HG02763 (cell line): Measurements from ENCODE around the gene AKR1C3.
"Not testable (repeated sequence)": the region's sequence is repeated elsewhere in the genome, so short reads cannot be mapped to it uniquely, and the experiment has no call there.

ENCODE experiments used
- ATAC-seq: cut with Tn5 transposase; IDR thresholded peaks from one replicate; pipeline ENCODE4 v1.9.1; 2021; ENCODE audit warnings: mild to moderate bottlenecking, moderate library complexity; ENCODE audit not compliant: unreplicated experiment

AKR1C3 gene

DNA sequence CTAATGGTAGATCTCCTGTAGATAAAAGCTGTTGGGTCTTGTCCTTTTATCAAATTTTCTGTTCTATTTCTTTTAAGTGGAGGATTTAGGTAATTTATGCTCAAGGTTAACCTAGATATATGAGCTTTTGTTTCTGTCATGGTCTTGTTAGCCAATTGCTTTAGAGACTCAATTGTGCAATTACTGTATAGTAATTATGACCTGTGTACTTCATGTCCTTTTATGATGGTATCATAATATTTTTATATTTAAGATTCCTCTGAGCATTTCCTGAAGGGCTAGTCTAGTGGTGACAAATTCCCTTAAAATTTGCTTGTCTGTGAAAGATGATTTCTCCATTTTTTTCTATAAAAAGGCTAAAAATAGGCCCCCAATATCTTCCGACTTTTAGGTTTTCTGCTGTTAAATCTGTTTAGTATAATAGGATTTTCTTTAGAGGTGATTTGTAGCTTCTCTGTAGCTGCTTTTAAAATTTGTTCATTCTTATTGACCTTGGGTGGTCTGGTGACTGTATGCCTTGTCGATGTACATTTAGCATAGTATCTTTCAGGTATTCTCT lies 5.4 kb upstream of the AKR1C3 start:
- ATAC-seq, result no peak

DNA sequence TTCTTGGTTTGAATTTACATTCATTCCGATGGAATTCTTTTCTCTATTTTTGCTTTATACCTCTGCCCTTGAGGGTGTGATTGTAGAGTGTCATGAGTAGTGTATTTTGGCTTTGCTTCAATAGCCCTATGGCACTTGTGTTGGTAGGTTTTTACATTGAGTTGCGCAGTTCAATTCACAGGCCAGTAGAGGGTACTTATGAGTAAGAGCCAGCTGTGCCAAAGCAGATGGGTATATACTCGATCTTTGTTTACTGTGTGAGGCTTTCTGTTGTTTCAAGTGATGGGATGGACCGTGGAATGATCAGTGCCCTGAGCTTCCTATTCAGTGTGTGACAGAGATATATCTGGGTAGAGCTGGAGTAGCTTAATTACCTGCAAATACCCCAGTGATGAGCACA lies 4.3 kb upstream of the AKR1C3 start:
- no peak for ATAC-seq

DNA sequence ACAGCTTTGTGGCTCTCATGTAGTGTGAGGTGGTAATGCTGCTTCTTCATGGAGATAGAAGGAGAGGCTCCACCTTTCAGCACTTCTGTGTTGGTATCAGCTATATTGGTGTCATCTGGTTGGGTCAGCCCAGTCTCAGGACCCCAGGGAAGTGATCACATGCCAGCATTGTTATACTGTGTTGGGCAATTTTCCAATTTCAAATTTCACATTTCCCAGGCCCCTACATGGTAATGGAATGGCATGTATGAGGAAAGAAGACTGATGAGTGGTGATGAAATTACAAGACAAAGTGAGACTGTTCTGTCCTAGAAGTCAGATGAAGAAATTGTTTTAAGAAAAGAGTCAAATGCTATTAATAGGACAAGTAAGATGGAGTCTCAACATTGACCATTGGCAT lies 3.7 kb upstream of the AKR1C3 start:
- ATAC-seq, result no peak

DNA sequence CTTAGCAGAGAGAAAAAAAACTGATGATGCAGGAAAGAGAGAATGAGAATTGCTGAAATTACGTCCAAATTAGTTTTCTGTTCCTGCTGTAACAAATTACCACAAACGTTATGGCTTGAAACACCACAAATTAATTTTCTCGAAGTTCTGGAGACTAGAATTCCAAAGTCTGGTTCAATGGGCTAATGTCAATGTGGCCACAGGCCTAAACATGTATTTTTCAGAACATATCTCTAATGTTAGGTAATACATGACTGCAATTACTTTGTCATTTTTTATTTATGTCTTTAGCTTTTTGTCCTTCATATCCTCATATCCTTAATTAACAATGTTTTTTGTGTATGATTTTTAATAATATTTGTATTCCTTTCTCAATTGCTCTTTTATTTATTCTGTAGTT lies 3.0 kb upstream of the AKR1C3 start:
- no peak for ATAC-seq

DNA sequence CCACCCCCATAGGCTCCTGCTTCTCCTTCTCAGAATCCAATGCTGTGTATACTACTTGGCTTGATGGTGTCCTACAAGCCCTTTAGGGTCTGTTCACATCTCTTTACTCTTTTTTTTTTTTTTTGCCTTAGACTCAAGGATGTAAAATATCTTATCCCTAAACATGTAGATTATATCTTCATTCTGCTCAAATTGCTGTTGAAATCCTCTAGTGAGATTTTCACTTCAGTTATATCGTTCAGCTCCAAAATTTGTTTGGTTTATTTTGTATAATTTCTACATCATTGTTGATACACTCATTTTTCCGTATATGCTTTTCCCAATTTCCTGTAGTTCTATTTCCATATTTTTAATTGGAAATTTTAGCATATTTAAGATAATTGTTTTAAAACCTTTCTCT lies 1.8 kb upstream of the AKR1C3 start:
- ATAC-seq, result no peak

DNA sequence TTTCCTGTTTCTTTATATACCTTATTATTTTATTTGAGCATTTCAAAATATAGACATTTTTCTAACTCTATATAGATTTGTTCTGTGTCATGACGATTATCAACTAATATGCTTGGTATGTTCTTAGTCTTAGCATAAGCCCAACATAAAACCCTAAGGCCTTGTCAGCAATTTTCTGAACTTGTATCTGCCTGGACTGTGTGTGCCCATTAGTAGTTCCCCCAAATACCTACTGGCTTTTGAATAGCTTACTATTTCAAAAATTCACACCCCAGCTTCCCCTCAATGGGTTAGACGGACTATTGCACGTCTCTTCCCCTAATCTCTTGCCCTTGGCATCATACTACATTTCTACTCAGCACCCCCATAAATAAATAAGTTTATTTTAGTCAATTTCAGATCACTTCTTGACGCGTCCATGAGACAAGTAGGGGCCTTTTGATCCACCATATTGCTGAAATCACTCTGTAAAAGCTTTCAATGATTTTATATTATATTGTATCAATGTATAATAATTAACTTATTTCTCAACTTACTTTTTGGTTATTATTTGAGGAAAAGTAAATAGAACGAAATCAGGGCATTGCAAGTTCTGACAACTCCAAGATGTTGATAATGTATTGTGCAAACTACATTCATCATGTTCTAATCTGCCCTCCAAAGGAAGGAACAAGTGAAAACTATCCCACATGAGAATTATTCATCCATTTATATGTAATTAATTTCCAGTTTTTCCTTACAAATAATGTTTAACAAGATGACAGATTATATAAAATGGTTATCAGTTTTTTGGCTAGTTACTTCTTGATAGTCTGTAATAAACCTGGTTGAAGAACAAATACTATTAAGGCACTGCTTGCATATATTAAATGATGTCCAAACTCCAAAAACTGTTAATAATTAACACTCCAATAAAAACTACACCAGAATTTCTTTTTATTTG lies 1.1 kb upstream of the AKR1C3 start:
- ATAC-seq, result no peak

DNA sequence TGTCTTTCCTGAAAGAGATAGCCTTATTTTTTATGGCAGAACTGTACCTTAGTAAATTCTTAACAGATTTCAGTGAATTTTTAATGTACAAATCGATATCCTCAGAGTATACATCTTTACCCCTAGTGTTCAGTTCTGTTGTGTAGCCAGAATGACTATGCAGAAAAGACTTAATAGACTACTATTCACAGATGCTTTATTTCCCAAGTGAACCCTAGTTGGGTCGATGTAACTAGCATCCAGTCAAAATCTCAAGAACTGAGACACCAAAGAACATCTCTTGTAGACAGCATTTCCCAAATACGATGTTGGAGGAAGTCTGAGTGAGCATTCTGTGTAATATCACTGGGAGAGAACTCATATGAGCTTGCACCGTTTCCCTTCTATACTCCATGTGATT lies 1.5 kb downstream of the AKR1C3 start:
- ATAC-seq, result no peak

DNA sequence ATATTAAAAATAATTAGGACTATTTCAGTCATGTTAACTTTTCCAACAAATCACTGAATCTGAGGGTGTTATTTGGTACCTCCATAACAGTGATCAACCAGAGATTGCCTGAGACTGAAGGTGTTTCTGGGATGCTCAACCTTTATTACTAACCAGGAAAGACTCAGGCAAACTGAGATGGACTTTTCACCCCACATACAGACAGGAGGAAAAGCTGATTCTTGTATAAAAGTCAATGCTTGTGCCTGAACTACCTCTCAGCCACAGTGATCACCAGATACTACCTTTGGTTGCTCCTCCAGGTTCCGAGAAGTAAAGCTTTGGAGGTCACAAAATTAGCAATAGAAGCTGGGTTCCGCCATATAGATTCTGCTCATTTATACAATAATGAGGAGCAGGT lies 1.9 kb downstream of the AKR1C3 start:
- no peak for ATAC-seq

DNA sequence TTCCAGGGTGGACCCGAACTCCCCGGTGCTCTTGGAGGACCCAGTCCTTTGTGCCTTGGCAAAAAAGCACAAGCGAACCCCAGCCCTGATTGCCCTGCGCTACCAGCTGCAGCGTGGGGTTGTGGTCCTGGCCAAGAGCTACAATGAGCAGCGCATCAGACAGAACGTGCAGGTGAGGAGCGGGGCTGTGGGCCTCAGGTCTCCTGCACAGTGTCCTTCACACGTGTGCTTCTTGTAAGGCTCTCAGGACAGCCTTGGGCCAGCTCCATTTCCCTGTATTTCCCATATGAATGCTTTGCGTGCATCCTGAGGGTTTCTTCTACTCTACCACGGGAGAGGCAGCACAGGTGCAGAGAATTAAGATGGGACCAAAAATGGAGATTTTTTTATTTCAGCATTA lies 8.3 kb downstream of the AKR1C3 start:
- ATAC-seq, result not testable (repeated sequence)

DNA sequence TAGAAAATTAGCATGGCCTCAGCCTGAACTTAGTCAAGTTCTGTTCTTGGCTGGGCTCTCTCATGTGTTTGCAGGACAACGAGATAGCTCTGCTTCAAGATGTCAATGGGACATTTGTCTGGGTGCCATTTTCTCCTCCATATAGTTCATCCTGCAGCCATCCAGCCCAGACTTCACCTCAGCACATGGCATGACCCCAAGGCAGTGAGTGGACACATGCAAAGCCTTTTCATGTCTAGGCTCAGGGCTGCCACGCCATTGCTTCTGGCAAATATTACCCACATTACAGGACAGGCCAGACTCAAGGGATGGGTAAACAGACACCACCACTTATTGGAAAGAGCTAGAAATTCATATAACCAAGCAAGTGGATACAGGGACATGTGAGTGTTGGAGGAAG lies 9.3 kb downstream of the AKR1C3 start:
- ATAC-seq, result no peak

DNA sequence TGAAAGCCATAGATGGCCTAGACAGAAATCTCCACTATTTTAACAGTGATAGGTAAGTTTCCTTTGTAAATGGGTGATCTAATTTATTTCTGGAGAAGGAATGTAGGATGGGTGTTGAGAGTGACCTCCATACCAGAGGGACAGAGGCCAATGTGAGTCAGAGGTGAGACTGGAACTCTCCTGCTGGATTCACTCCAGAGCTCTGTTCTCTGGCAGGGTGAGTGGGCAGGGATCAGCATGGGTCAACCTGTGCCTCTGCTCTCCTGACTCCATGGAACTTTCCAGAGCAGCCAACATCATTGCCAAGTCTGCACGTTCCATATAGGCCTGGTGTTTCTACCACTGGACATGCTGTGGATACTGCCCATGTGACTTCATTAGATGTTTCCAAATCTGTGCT lies 11.4 kb downstream of the AKR1C3 start:
- ATAC-seq, result no peak

DNA sequence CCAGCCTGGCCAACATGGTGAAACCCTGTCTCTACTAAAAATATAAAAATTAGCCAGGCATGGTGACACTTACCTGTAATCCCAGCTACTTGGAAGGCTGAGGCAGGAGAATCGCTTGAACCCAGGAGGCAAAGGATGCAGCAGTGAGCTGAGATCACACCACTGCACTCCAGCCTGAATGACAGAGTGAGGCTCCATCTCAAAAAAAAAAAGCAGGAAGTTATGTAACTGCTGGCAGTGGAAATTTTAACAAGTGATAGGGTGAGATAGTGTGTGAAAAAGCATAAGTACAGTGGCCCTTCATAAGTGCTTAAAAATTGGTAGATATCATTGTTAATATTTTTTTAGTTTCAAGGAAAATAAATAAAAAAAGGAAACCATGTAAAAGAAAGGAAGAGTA lies 12.3 kb downstream of the AKR1C3 start:
- no peak for ATAC-seq

DNA sequence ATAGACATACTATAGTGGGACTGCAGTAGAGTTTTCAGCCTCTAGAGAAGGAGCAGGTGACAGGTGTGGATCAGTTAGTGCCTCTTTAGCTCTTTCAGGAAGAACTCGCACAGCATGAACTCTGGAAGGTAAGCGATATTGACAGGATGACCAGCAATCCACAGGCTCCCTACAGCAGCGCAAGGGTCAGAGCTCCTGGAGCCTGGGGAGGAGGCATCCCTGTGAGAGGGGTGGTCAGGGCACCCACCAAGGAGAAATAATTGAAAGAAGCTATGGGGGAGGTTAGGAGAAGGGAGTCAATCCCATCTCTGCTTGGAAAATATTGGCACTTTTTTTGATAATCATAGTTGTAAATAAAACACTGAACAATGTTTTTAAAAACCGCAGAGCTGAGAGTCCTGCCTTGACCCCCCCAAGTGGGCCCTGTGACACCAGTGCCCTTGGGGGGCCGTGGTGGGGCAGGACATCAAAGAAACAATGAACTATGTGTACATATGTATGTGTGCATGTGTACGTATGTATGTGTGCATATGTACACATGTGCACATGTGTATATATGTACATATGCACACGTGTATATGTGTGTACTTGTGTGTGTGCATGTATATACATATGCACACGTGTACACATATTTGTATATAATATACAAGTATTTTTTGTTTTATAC lies 13.8 kb downstream of the AKR1C3 start:
- ATAC-seq, result no peak

DNA sequence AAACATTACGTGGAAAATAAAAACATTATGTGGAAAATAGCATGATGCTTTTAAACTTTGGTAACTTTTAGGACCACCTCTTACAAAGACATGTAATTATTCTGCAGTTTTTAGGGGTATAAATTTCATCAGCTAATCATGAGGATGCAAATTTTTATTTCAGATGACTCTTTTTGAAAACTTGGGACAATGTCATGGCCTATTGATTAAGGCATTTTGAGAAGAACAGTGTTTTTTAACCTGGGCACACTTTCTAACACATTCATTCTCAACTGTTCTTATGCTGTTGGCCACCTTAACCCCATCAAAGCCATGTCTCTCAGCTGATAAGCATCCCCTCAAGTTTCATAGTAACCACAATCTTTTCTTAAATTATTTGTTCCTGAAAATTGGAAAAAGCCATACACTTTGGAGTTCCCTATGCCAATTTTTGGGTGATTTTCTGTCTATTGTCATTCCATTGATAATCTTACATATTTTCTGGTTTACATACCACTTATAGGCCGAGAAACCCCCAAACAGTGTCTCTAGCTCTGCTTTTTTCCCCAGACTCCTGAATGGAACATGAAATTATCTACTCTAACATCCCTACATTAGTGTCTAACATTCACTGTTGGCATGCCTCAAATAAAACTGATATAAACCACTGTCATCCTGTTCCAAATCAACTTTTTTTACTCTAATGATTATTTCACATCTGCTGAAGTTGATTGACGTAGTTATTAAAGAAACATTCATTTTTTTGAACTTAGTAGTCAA lies 14.6 kb downstream of the AKR1C3 start:
- ATAC-seq, result no peak

DNA sequence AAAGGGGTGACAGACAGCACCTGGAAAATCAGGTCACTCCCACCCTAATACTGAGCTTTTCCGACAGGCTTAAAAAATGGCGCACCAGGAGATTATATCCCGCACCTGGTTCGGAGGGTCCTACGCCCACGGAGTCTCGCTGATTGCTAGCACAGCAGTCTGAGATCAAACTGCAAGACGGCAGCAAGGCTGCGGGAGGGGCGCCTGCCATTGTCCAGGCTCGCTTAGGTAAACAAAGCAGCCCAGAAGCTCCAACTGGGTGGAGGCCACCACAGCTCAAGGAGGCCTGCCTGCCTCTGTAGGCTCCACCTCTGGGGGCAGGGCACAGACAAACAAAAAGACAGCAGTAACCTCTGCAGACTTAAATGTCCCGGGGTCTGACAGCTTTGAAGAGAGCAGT lies 15.6 kb downstream of the AKR1C3 start:
- not testable (repeated sequence) for ATAC-seq

DNA sequence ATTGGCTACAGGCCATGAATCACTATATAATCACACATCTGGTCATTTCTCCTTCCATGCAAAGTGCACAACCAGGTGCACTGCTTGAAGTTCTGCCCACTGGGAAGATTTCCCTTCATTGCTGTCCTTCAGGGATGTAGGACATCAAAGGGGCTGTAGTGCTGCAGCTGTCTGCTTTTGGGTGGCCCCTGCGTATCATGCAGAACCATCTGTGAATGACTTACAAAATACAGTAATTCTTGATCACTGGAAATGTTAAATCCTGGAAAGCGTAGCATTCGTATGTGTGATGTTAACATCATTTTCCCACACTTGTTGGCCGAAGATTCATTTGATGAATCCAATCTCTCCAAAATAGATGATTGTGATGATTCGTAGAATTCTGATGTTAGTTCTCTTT lies 22.4 kb downstream of the AKR1C3 start:
- ATAC-seq, result no peak

DNA sequence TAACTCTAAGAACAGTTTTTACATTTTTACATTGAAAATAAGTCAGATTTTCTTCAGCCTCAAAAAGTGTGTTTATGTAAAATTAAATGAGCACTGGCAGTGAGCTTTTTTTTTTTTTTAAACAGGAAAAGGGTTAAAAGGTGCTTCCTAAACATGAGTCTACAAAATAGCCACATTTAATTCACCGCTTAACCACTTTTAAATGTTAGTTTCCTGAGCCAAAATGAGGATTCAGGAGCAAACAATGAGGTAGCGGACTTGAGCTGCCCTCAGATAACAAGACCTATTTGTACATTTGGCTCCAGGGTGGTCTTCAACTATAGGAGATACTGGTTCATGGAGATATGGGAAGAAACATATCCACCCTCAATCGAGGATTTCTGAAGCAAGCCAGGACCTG lies 22.8 kb downstream of the AKR1C3 start:
- ATAC-seq, result no peak

DNA sequence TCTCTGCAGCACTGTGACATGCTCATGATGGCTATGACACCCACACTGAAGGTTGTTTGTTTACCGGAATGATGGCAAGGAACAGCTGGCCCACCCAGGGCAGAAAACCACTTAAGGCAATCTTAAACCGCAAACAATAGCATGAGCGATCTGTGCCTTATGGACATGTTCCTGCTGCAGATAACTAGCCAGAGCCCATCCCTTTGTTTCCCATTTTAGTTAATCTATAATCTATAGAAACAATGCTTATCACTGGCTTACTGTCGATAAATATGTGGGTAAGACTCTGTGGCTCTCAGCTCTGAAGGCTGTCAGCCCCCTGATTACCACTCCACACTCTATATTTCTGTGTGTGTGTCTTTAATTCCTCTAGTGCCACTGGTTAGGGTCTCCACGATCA lies 25.8 kb downstream of the AKR1C3 start:
- not testable (repeated sequence) for ATAC-seq

DNA sequence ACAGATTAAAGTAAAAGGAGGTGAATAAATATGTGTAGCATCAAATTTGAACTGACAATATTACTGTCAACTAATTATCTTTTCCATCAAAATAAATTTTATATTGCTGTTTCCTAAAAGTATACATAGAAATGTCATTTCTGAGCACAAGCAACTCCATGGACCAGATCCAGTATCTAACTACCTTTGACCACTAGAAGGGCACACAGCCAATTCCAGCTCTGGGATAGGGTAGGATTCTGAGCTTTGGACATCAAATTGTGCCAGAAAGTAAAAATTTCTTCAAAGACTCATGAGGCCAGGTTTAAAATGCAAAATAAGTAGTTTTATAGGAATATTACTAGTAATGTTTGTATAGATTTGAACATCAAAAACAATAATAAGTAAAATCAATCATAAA lies 29.7 kb downstream of the AKR1C3 start:
- ATAC-seq, result no peak

DNA sequence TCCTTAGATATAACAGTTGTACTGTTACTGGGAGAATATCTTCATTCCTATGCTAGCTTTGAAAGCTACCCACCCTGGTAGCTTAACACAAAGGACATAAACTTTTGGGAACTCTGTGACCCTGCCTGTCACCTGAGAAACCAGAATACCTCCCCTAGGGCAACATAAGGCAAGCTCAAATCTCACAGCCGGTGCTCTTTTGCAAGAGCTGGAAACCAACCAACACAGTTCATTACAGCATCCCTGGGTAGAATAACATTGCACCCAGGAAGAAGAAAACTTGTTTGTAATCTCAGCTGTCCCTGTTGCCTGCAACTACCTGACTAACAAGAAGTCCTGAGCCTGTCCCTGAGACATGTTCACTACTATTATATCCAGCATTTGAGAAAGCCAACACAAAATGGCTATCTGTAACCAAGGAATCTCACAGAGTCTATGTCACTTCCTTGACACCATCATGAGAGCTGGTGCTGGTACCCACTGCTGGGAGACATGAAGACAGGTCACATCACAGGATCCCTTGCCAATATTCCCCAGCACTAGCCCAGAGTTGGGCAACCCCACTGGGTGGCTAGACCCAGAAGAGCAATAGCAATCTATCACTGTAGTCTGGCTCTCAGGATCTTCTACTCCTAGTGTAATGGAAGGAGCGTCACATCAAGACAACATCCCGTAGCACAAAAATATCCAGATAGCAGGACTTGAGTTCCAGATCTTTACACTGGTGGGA lies 31.3 kb downstream of the AKR1C3 start:
- no peak for ATAC-seq

DNA sequence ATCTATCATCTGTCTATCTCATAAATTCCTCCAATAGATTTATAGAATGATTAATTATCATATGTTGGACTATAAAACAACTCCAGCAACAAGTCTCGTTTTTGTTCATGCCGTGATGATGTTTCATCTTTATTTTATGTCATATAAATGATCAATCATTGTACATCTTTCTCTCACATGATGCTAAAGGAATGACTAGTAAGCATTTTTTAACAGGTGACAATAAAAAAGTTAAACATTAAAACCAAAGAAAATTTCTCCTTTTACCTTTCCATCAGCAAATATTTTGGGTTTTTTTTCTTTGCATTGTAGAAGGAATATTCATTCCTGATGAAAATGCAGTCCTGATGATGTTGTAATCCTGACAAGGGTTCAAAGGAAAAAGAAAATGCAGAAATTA lies 41.4 kb downstream of the AKR1C3 start:
- no peak for ATAC-seq
